ENCODE results near the gene AGRN. TPM values are rescaled to one million over a fixed set of nuclear protein-coding genes. Genes with fewer than 3 reads are reported as not detected.

Gene AGRN
- total and polyA plus RNA-seq, 8 donors: 40.5 to 166 (median 71.4) TPM

DNA sequence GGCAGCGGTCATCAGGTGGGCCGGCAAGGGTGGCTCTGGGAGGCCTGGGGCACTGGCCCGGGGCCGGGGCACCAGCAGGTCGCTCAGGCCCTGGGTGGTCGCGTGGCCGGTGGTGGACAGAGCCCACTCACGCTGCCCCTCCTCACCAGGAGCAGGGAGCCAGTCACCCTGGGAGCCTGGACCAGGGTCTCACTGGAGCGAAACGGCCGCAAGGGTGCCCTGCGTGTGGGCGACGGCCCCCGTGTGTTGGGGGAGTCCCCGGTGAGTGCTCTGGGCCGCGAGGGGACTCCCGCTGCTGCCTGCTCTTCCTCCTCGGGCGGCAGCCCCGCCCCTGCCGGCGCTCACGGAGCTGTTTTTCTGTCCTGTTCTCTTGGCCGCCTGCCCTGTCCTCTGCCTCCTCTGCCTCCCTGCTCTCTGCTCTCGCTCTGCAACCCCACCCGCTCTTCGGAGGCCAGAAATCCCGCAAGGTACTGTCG, 30.7 kb downstream of the AGRN start:
- no peak for ATAC-seq
- intact Hi-C loops (cut with DNase I): no loop called here

DNA sequence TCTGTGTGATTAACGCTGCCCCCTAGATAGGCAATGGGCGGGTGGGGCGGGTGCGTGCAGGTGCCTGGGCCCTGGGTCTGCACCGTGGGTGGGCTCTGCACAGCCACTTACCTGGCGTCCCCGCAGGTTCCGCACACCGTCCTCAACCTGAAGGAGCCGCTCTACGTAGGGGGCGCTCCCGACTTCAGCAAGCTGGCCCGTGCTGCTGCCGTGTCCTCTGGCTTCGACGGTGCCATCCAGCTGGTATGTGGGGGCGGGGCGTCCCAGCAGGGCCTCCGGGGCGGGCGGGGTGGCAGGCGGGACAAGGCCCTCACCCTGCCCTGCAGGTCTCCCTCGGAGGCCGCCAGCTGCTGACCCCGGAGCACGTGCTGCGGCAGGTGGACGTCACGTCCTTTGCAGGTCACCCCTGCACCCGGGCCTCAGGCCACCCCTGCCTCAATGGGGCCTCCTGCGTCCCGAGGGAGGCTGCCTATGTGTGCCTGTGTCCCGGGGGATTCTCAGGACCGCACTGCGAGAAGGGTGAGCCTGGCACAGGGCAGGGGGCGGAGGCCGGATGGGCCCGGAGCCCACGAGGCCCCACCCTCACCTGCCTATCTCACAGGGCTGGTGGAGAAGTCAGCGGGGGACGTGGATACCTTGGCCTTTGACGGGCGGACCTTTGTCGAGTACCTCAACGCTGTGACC, 31.3 kb downstream of the AGRN start:
- H3K27me3 ChIP-seq: no peaks in the 10 kb centered on the region
- H3K4me3 ChIP-seq: no peak overlapping the region
- no peak for FAIRE-seq
- no peaks in the 10 kb centered on the region for H3K4me1 ChIP-seq
- DNase-seq: no peak
- peaks cover 0 to 20% (median 0%) of the 10 kb centered on the region in 3 donors for H3K36me3 ChIP-seq
- no peaks in the 10 kb centered on the region for H3K9me3 ChIP-seq
- whole genome bisulfite sequencing, 2 donors: 92 to 94% methylated on average over 42 to 46 of the region's 46 CpGs
- intact Hi-C loops (cut with DNase I): no loop called here
- TF ChIP-seq, protein P1, sequence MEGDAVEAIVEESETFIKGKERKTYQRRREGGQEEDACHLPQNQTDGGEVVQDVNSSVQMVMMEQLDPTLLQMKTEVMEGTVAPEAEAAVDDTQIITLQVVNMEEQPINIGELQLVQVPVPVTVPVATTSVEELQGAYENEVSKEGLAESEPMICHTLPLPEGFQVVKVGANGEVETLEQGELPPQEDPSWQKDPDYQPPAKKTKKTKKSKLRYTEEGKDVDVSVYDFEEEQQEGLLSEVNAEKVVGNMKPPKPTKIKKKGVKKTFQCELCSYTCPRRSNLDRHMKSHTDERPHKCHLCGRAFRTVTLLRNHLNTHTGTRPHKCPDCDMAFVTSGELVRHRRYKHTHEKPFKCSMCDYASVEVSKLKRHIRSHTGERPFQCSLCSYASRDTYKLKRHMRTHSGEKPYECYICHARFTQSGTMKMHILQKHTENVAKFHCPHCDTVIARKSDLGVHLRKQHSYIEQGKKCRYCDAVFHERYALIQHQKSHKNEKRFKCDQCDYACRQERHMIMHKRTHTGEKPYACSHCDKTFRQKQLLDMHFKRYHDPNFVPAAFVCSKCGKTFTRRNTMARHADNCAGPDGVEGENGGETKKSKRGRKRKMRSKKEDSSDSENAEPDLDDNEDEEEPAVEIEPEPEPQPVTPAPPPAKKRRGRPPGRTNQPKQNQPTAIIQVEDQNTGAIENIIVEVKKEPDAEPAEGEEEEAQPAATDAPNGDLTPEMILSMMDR (IDR thresholded peaks at IDR 0.05): no peak
- ATAC-seq: no peak
- H3K27ac ChIP-seq: no peak overlapping the region

More for the DNA sequence above, 30.7 kb downstream of the AGRN start:
- TF ChIP-seq, protein P1 (IDR thresholded peaks at IDR 0.05): no peak
- Histone ChIP-seq H3K27me3 (no peaks in the 10 kb centered on the region), H3K4me3 (no peak overlapping the region), H3K27ac (no peak overlapping the region), H3K9me3 (no peaks in the 10 kb centered on the region), H3K36me3 (peaks cover 0 to 26% (median 0%) of the 10 kb centered on the region in 3 donors), H3K4me1 (no peaks in the 10 kb centered on the region)
- 93 to 97% methylated on average over 27 to 32 of the region's 32 CpGs for WGBS, 2 donors
- FAIRE-seq (no peak), DNase-seq (no peak)

DNA sequence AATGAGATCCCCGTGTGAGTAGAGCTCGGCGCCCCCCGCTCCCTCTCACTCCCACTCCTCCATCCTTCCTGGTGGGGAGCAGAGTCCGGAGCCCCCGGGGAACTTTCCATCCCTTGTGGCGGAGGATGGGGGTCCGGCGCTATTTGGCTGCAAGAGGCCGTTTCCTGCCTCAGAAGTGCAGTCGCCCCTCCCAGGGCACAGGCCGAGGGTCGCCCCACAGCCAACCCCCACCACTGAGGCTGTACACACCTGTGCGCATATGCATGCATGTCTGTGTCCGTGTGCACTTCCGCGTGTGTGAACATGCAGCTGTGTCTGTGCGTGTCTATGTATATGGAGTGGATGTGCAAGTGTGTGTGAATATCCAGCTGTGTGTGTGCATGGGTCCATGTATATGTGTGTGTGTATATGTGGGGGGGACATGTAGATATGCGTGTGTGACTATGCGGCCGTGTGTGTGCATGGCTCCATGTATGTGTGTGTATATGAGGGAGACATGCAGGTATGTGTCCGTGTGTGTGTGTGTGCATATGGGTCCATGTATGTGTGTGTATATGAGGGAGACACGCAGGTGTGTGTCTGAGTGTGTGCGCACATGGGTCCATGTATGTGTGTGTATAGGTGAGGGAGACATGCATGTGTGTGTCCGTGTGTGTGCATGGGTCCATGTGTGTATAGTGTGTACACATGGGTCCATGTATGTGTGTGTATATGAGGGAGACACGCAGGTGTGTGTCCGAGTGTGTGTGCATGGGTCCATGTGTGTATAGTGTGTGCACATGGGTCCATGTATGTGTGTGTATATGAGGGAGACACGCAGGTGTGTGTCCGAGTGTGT, 32.3 kb downstream of the AGRN start:
- TF ChIP-seq, protein P1 (IDR thresholded peaks at IDR 0.05): no peak
- ATAC-seq: no peak
- Histone ChIP-seq H3K4me1 (no peaks in the 10 kb centered on the region), H3K27ac (no peak overlapping the region), H3K36me3 (peaks cover 0 to 20% (median 0%) of the 10 kb centered on the region in 3 donors), H3K4me3 (no peak overlapping the region), H3K9me3 (no peaks in the 10 kb centered on the region), H3K27me3 (no peaks in the 10 kb centered on the region)
- no peak for DNase-seq
- intact Hi-C loops (cut with DNase I): no loop called here
- 93% methylated on average over 29 of the region's 29 CpGs for WGBS, 2 donors
- no peak for FAIRE-seq

DNA sequence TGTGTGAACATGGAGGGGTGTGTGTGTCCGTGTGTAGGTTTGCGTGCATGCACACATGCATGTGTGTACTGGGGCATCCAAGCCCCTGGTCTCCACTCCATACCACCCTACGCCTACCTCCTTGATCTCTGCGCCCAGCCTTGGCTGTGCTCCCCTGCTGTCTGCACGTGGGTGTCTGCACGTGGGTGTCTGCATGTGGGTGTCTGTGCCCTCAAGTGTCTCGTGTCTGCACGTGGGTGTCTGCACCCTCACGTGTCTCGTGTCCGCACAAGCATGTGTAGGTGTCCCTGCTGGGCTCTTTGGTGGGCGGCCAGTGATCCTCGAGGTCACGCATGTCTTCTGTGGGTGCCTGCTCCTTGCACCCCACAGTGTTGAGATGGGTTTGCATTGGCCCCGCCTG, 33.1 kb downstream of the AGRN start:
- TF ChIP-seq, protein P1 (IDR thresholded peaks at IDR 0.05): no peak
- FAIRE-seq: no peak
- H3K4me1 ChIP-seq: no peaks in the 10 kb centered on the region
- H3K4me3 ChIP-seq: no peak overlapping the region
- 92 to 94% methylated on average over 15 of the region's 15 CpGs for WGBS, 2 donors
- no peak for DNase-seq
- no peaks in the 10 kb centered on the region for H3K27me3 ChIP-seq
- peaks cover 0 to 12% (median 0%) of the 10 kb centered on the region in 3 donors for H3K36me3 ChIP-seq
- no peak for ATAC-seq
- intact Hi-C loops (cut with DNase I): no loop called here
- H3K27ac ChIP-seq: no peak overlapping the region
- H3K9me3 ChIP-seq: no peaks in the 10 kb centered on the region

Measured in pancreas (tissue), 10 donors.